Hepatocyte (in vitro differentiated cells): ENCODE results near the gene PDCD7.

Source experiments
- CTCF ChIP-seq: fragments of 200-600 bp; sonication (generic); IDR thresholded peaks from 2 replicates; pipeline ENCODE4 v1.5.1; 2016; ENCODE audit warnings: antibody characterized with exemption, mild to moderate bottlenecking; ENCODE audit not compliant: poor library complexity
- EZH2 ChIP-seq: fragments of 200-600 bp; sonication (generic); IDR thresholded peaks from 2 replicates; pipeline ENCODE4 v1.6.1; 2016; ENCODE audit warnings: antibody characterized with exemption, mild to moderate bottlenecking, borderline replicate concordance

GRCh38 chr15:65102912-65103311 lies 30.7 kb downstream of the PDCD7 start:
- TF ChIP-seq CTCF: no peak
- TF ChIP-seq EZH2: no peak
